Upper lobe of left lung (tissue), 6 donors: Measurements from ENCODE around the gene MNAT1. TPM values are rescaled to one million over a fixed set of nuclear protein-coding genes. Genes with fewer than 3 reads are reported as not detected.

ENCODE experiments used
- ATAC-seq, 2 donors: fragments of 200-7000 bp; cut with Tn5 transposase; one replicate each; pipeline ENCODE4 v1.9.1; 2022; ENCODE audit warnings: mild to moderate bottlenecking in 2 of 2, moderate library complexity in 2 of 2; ENCODE audit not compliant: low FRiP score in 2 of 2
- DNase-seq, 2 donors: peaks; one replicate each; pipeline ENCODE4 v3.0.0-alpha.2; 2019 to 2020
- H3K27ac ChIP-seq, 4 donors: fragments of 200-600 bp; sonication (generic); one replicate each; pipeline ENCODE4 v1.5.1; 2016 to 2019
- H3K27me3 ChIP-seq, 4 donors: fragments of 200-600 bp; sonication (generic); one replicate each; pipeline ENCODE4 v1.5.1; 2017 to 2019
- H3K36me3 ChIP-seq, 4 donors: fragments of 200-600 bp; sonication (generic); one replicate each; pipeline ENCODE4 v1.5.1; 2016 to 2019
- H3K4me1 ChIP-seq, 4 donors: fragments of 200-600 bp; sonication (generic); one replicate each; pipeline ENCODE4 v1.5.1; 2018 to 2019
- H3K4me3 ChIP-seq, 4 donors: fragments of 200-600 bp; sonication (generic); one replicate each; pipeline ENCODE4 v1.5.1; 2017 to 2019; ENCODE audit warnings: mild to moderate bottlenecking in 2 of 4, moderate library complexity in 1 of 4
- H3K9me3 ChIP-seq, 4 donors: fragments of 200-600 bp; sonication (generic); one replicate each; pipeline ENCODE4 v1.5.1; 2018 to 2019
- EP300 ChIP-seq, 4 donors: sonication (generic); formaldehyde crosslinking; IDR thresholded peaks; one replicate each; pipeline ENCODE4 v1.5.1; 2017; ENCODE audit warnings: antibody characterized with exemption in 4 of 4, control low read depth in 2 of 4
- POLR2A ChIP-seq, 4 donors: fragments of 450-650 bp; IDR thresholded peaks; one replicate each; pipeline ENCODE4 v1.5.1; 2016 to 2017; ENCODE audit warnings: antibody characterized with exemption in 4 of 4, mild to moderate bottlenecking in 2 of 4
- POLR2AphosphoS5 ChIP-seq, 2 donors: sonication (generic); formaldehyde crosslinking; IDR thresholded peaks; one replicate each; pipeline ENCODE4 v1.5.1; 2017; ENCODE audit warnings: antibody characterized with exemption in 2 of 2
- WGBS, 2 donors: methylation state at CpG; one replicate each; pipeline ENCODE4 v1.1.5; 2017 to 2018; 5-methylcytosine and 5-hydroxymethylcytosine counted together
- total RNA-seq, 6 donors: library from RNA; depleted of rRNA in 4 of 6; stranded (reverse); fragments of >200 nt in 4 of 6; gene quantifications; one replicate each; pipeline versions ENCODE4 v1.1.0 to v1.2.1, GENCODE V29; 2016 to 2021
- TF ChIP-seq, protein P1 (sequence below), 6 experiments: fragments of 450-650 bp in 4 of 6; fragments of 200-600 bp in 2 of 6; sonication (generic) in 2 of 6; IDR thresholded peaks; one replicate each; pipeline ENCODE4 v1.5.1; 2016 to 2019; ENCODE audit warnings: antibody characterized with exemption in 6 of 6
- donor health status: DM: no; HTN: no; CAD: no; lungs with moderate emphysema.
- donor health status: DM: no; HTN: yes; CAD: no; lungs with severe emphysema.

Gene MNAT1
- total RNA-seq, 6 donors from 2014 or later = 15.3 to 66.0 (median 19.9) TPM

DNA sequence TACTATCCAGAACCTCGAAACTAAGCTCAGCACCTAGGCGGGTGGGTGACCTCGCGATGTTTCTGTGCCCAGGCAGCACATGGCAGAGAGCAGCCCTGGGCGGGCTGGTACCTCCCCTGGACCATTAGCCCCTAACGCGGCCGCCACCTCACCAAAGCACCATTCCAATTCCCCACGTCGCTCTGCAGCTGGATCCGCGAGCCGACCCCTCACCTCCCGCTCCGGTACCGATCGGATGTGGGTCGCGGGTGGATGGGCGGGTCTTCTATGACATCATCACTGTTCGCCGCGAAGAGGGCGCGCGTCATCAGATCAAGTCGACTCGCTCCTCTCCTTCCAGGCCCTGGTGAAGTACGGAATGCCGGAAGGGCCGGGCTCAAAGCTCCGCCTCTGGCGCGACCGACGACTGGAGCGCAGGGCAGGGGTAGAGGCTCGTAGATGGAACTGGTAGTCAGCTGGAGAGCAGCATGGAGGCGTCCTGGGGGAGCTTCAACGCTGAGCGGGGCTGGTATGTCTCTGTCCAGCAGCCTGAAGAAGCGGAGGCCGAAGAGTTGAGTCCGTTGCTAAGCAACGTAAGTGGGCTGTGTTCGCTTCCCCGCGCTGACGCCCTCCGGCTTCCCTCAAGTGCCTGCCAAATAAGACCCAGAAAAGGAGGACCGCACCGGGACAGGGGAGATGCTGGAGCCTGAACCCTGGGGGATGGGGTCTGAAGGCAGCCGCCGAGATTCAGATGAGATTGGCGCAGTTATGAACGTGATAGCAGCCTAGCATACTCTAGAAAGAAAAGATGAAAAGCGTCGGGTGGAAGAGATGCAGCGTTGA lies 246.5 kb downstream of the MNAT1 start, which contains the start of the genes SLC38A6 and TRMT5:
Gene SLC38A6, plus strand, starts transcription at position 435 of the 822 bp plus-strand sequence. Its CDS starts 33 bp downstream, at position 468.
Gene TRMT5, minus strand, starts transcription at position 269 of the 822 bp plus-strand sequence. Its CDS starts 106 bp downstream, at position 163.
- Histone ChIP-seq H3K27ac (peak within 1 kb of the TSS; percentile 82 to 93 (median 90)), H3K4me1 (peaks cover 7 to 32% (median 23%) of the 10 kb centered on the region in 4 donors), H3K9me3 (no peaks in the 10 kb centered on the region), H3K36me3 (peaks cover 0 to 14% (median 0%) of the 10 kb centered on the region in 4 donors), H3K4me3 (peak within 1 kb of the TSS; percentile 62 to 96 (median 80)), H3K27me3 (no peaks in the 10 kb centered on the region)
- TF ChIP-seq EP300 (IDR thresholded peaks at IDR 0.05) (peak in 2 of 4 donors; percentile 32 to 38), POLR2AphosphoS5 (IDR thresholded peaks at IDR 0.05) (peak; percentile 90 to 92), POLR2A (IDR thresholded peaks at IDR 0.05) (peak in 2 of 4 donors; percentile 63 to 74)
- TF ChIP-seq, protein P1, sequence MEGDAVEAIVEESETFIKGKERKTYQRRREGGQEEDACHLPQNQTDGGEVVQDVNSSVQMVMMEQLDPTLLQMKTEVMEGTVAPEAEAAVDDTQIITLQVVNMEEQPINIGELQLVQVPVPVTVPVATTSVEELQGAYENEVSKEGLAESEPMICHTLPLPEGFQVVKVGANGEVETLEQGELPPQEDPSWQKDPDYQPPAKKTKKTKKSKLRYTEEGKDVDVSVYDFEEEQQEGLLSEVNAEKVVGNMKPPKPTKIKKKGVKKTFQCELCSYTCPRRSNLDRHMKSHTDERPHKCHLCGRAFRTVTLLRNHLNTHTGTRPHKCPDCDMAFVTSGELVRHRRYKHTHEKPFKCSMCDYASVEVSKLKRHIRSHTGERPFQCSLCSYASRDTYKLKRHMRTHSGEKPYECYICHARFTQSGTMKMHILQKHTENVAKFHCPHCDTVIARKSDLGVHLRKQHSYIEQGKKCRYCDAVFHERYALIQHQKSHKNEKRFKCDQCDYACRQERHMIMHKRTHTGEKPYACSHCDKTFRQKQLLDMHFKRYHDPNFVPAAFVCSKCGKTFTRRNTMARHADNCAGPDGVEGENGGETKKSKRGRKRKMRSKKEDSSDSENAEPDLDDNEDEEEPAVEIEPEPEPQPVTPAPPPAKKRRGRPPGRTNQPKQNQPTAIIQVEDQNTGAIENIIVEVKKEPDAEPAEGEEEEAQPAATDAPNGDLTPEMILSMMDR (IDR thresholded peaks at IDR 0.05) = no peak
- ATAC-seq = peak; percentile 97 to 98
- WGBS, 2 donors = 0 to 1% methylated on average over 40 to 48 of the region's 59 CpGs
- DNase-seq = peak; percentile 93 to 95

DNA sequence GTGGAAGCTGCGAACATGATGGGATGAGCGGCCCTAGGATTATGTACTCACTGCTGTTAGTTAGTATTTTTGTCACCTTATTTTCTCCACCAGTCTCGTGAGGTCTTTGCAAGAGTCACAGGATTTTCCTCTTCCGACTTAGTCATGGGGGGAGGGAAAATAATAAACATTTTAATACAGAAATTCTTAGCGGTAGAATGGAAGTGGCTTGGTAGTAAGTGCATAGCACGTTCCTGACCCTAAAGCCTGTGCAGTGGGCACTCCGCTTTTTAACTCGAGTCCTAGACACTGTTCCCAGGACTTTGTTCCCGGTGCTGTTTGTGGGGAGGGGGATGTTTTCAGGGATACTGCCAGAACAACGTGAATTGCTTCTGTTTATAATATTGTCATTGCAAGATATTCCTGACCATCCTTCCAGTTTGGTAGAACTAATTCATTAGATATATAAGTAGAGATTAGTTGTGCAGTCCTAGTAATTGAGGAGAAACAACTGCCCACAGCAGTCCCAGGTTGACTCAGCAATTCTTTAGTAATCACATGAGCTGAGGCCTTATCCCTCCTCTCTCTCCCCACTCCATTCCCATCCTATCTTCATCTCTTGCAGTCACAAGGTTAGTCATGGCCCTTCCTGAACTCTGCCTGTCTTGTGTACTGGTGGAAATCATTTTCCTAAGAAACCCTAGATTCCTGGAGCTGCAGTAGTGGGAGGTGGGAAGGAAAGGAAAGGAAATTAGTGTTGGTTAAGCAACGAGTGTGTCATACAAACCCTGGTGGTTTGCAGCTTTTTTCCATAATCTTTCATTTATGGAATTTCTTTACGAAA lies 247.3 kb downstream of the MNAT1 start:
- DNase-seq (no peak), ATAC-seq (peak in 1 of 2 donors; percentile 47)
- TF ChIP-seq POLR2A (IDR thresholded peaks at IDR 0.05) = no peak
- TF ChIP-seq, protein P1 (IDR thresholded peaks at IDR 0.05) = no peak
- TF ChIP-seq EP300 (IDR thresholded peaks at IDR 0.05) = no peak
- no peak for TF ChIP-seq POLR2AphosphoS5 (IDR thresholded peaks at IDR 0.05)
- 9 to 12% methylated on average over 12 of the region's 12 CpGs for WGBS, 2 donors
- H3K27ac ChIP-seq = peak overlapping the region; percentile 82 to 93 (median 90)
- H3K9me3 ChIP-seq = no peaks in the 10 kb centered on the region
- no peaks in the 10 kb centered on the region for H3K27me3 ChIP-seq
- H3K4me3 ChIP-seq = peak overlapping the region; percentile 62 to 96 (median 80)
- H3K36me3 ChIP-seq = peaks cover 0 to 13% (median 0%) of the 10 kb centered on the region in 4 donors
- peaks cover 7 to 32% (median 23%) of the 10 kb centered on the region in 4 donors for H3K4me1 ChIP-seq

DNA sequence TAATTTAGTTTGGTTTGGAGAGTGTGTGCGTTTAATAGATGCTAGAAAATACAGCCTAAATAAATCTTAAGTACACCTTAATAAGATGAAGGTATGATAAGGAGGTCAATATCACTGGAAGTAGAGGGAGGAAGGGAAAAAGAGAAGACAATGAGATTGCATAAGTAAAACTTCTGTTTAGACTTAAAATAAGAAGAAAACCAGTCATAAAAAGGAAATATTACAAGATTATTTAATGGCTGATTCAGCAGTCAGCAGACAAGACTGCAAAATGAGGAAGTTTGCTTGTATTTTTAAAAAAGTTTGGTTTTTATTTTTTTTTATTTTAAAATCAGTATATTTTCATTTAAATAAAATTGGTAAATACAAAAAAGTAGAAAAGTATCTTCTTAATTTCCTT lies 249.6 kb downstream of the MNAT1 start:
- H3K9me3 ChIP-seq = no peaks in the 10 kb centered on the region
- peaks cover 7 to 27% (median 18%) of the 10 kb centered on the region in 4 donors for H3K4me1 ChIP-seq
- DNase-seq (no peak), ATAC-seq (no peak)
- WGBS, 2 donors = 87 to 95% methylated on average over 1 of the region's 1 CpG
- peaks cover 0 to 13% (median 2%) of the 10 kb centered on the region in 4 donors for H3K36me3 ChIP-seq
- TF ChIP-seq POLR2A (IDR thresholded peaks at IDR 0.05) (no peak), POLR2AphosphoS5 (IDR thresholded peaks at IDR 0.05) (no peak), EP300 (IDR thresholded peaks at IDR 0.05) (no peak)
- TF ChIP-seq, protein P1 (IDR thresholded peaks at IDR 0.05) = no peak
- H3K4me3 ChIP-seq = no peak overlapping the region
- H3K27ac ChIP-seq = peak overlapping the region in 1 of 4 donors; percentile 28
- H3K27me3 ChIP-seq = no peaks in the 10 kb centered on the region

DNA sequence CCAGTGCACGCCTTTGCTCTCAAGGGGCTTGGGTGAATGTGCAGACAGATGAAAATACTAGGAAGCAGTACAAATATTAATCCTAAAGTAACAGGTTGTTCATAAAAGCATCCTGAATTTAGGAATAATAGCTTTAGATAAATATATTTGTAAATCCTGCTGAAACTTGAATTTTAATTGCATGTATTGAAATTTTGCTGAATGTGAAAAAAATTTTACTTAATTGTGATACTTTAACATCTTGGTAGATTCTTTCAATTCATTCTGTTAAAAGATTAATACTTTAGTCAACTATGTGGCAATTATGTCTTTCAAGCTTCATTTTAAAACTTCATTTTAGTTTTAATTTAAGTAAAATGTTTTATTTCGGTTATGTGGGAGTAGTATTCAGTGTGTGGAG lies 251.9 kb downstream of the MNAT1 start:
- 92 to 99% methylated on average over 2 of the region's 2 CpGs for WGBS, 2 donors
- Histone ChIP-seq H3K36me3 (peaks cover 0 to 28% (median 8%) of the 10 kb centered on the region in 4 donors), H3K9me3 (no peaks in the 10 kb centered on the region), H3K27me3 (no peaks in the 10 kb centered on the region), H3K4me3 (no peak overlapping the region), H3K27ac (no peak overlapping the region), H3K4me1 (peaks cover 0 to 17% (median 11%) of the 10 kb centered on the region in 4 donors)
- TF ChIP-seq EP300 (IDR thresholded peaks at IDR 0.05) (no peak), POLR2A (IDR thresholded peaks at IDR 0.05) (no peak), POLR2AphosphoS5 (IDR thresholded peaks at IDR 0.05) (no peak)
- TF ChIP-seq, protein P1 (IDR thresholded peaks at IDR 0.05) = no peak
- no peak for DNase-seq
- no peak for ATAC-seq
